Measurements from ENCODE around the gene SCN2A.

GRCh38 chr2:165197346-165197745 is 41.9 kb upstream of the SCN2A start:
- no peak for TF ChIP-seq ZNF274 (IDR thresholded peaks at IDR 0.05; ENCODE audit: low read depth, low read length)
- TF ChIP-seq YY1 (IDR thresholded peaks at IDR 0.05; ENCODE audit: insufficient read depth, insufficient read length) = no peak
- no peak for TF ChIP-seq SUZ12 (IDR thresholded peaks at IDR 0.05; ENCODE audit: extremely low read depth, insufficient read depth, insufficient read length)
